Nucleus accumbens (tissue), 56 donors: ENCODE results near the gene ATG14.
"Not testable (repeated sequence)": the region's sequence is repeated elsewhere in the genome, so short reads cannot be mapped to it uniquely, and the experiment has no call there.

ENCODE experiments used
- DNase-seq, 56 donors: peaks; one replicate each; lab custom pipeline; 2025; lab: John Stamatoyannopoulos, UW

ATG14 gene

GRCh38 chr14:55388160-55388559 lies 23.5 kb downstream of the ATG14 start:
- no peak for DNase-seq

GRCh38 chr14:55387121-55387520 lies 24.5 kb downstream of the ATG14 start:
- DNase-seq, result no peak

GRCh38 chr14:55386037-55386808 lies 25.4 kb downstream of the ATG14 start:
- no peak for DNase-seq

- no peak for DNase-seq
These were observed 27.1 kb downstream of the ATG14 start for GRCh38 chr14:55384536-55384935.

DNA sequence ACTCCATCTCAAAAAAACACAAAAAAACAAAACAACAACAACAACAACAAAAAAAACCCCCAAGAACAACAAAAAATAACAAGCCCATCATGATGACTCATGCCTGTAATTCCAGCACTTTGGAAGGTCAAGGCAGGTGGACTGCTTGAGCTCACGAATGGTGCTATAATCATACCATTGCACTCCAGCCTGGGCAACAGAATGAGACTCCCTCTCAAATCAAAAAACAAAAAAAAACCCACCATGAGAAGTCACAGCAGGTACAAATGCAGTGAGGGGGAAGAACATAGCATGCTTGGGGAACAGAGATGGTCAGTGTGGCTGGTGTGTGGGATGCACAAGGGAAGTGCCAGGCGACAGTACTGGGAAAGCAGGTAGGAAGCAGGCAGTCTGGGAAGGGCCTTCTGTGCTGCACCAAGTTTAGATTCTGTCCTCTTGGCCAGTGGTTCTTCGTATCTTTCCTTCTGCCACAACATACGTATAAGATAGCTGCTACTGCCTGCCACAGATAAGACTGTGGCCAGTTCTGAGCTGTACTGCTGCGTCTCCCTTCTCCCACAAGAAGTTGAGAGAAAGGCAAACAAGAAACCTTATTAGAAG lies 28.0 kb downstream of the ATG14 start:
- no peak for DNase-seq

GRCh38 chr14:55383056-55383466 lies 28.6 kb downstream of the ATG14 start:
- not testable (repeated sequence) for DNase-seq

DNA sequence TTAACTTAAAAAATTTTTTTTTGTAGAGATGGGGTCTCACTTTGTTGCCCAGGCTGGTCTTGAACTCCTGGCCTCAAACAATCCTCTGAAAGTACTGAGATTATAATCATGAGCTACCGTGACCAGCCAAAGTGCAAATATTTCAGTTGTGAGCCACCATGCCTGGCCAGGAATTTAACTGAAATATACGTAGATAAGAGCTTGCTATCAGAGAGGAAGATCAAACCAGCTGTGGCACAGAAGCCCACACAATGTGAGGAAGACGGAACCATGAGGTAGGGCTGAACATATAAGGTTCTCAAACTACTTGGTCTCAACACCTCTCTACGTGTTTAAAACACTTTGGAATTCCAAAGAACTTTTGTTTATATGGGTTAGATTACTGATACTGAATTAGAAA lies 29.1 kb downstream of the ATG14 start:
- DNase-seq, result no peak

GRCh38 chr14:55381561-55381960 lies 30.1 kb downstream of the ATG14 start:
- DNase-seq, result no peak

DNA sequence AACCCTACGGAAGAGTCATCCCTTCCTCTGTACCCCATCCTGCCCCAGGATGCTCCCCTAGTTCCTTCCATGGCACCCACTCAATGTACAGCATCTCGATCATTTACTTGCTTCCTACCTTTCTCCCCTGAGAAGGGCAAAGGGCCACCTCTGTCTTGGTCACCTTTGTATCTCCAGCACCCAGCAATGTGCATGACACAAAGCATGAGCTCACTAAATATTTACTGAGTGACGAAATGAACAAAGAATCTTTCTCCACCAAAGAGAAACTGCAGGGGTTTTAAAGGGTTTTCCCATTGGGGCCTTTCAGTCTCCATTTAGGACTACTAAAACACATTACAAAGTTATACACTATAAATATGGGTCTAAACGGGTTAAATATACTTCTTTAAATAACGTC lies 30.6 kb downstream of the ATG14 start:
- DNase-seq, result no peak

DNA sequence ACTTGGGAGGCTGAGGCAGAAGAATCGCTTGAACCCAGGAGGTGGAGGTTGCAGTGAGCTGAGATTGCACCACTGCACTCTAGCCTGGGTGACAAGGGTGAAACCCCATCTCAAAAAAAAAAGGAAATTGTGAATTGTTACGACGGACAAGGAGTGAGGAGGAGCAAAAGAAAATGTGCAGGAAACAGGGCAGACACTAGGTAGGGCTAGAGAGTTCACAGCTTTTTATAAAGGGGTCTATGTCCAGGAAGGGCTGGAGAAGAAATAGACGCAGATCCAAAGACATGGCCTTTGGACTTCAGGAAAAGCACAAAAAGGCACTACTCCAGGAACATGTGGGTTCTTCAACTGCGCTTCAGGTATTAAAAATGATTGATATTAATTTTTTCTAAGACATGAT lies 34.4 kb downstream of the ATG14 start:
- no peak for DNase-seq

- DNase-seq, result no peak
These were observed 36.9 kb downstream of the ATG14 start for GRCh38 chr14:55374771-55375170.

- no peak for DNase-seq
These were observed 37.6 kb downstream of the ATG14 start for GRCh38 chr14:55373784-55374705.

GRCh38 chr14:55372825-55373224 lies 38.8 kb downstream of the ATG14 start:
- DNase-seq, result no peak

GRCh38 chr14:55372423-55372822 lies 39.2 kb downstream of the ATG14 start:
- no peak for DNase-seq

DNA sequence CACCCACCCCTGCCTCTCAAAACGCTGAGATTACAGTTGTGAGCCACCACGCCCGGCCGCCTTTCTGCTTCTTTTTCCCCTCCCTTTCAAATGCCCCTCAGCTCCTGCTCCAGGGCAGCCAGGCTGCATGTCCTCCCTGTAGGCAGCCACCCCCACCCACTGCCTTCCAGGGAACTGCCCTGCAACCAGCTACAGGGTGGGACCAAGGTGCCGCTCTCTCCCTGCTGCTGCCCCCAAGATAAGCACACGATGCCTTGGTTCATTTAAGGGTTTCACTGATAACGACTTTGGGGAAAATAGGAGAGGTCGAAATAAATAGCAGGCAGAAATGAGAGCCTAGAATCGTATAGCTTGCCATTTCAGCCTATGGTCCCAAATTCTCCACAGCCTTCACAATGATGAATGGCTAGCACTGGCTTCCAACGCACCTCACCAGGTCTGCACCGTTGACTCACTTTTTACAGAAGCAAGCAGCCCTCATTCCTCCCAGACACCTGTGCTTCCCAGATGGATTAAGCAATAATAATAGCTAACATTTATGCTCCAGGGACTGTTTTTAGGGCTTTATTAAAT lies 40.7 kb downstream of the ATG14 start:
- DNase-seq, result no peak

GRCh38 chr14:55366271-55366670 lies 45.4 kb downstream of the ATG14 start:
- no peak for DNase-seq

DNA sequence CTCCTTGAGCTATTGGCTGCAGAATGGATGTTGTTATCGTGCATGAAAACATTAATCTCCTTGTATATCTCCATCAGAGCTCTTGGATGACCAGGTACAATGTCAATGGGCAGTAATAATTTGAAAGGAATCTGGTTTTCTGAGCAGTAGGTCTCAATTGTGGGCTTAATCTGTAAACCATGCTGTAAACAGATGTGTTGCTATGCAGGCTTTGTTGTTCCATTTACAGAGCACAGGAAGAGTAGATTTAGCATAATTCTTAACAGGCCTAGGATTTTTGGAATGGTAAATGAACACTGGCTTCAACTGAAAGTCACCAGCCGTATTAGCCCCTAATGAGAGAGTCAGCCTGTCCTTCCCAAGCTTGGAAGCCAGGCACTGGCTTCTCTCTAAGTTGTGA lies 50.4 kb downstream of the ATG14 start:
- DNase-seq, result no peak

DNA sequence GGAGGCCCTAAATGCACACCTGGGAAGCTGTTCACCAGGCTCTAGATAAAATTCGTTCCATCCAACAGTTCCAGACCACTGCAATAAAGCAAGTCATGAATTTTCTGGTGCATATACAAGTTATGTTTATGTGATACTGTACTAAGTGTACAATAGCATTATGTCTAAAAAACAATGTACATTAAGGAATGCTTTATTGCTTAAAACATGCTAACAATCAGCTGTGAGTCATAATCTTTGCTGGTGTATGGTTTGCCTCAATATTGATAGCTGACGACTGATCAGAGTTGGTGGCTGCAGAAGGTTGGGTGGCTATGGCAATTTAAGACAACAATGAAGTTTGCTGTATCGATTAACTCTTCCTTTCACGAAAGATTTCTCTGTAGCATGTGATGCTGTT lies 52.3 kb downstream of the ATG14 start:
- no peak for DNase-seq

DNA sequence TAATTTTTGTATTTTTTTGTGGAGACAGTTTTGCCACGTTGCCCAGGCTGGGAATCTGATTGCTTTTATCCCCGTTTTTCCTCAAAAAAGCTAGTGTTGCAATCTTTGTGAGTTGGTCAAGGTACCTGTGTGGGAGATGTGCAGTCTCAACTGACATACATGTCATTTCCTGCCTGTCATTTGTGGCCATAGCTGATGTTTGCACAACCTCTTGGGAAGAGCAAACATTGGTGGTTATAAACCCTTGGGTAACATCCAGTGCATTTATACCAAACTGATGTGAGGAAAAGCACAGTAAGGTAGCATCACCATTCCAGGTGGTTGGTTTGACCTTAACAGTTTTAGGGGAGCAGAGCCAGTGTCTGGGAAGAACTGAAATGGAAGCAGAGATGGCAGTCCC lies 54.7 kb downstream of the ATG14 start:
- DNase-seq, result no peak

DNA sequence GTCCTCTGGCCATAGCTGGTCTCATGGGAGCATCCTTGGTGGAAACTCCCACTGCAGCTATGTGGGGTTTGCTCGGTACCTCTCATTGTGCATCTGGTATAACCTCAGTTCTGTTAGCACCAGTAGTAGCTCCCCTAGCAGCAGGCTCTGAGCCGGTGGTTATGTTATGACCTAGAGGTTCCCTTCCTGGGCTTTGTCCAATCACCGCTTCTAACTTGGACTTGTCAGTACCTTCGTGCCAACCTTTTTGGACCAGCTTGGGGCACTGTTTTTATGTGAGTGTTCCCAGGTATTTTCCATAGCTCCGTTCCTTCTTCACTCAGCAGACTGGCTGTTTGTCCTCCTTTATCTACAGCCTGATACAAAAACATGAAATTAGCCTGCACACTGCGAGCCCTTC lies 55.7 kb downstream of the ATG14 start:
- DNase-seq, result no peak

- peak in 45 of 56 donors; percentile 2 to 77 (median 35) for DNase-seq
These were observed 57.1 kb downstream of the ATG14 start for GRCh38 chr14:55354500-55354899.
